HG02759 (cell line): ENCODE results near the gene KCNJ1.
A peak's percentile ranks its signal among the peaks of the same experiment; 100 is the strongest.

ENCODE experiments used
- ATAC-seq: cut with Tn5 transposase; IDR thresholded peaks from one replicate; pipeline ENCODE4 v1.9.1; 2021; ENCODE audit warnings: mild to moderate bottlenecking, moderate library complexity; ENCODE audit not compliant: unreplicated experiment

Gene KCNJ1

DNA sequence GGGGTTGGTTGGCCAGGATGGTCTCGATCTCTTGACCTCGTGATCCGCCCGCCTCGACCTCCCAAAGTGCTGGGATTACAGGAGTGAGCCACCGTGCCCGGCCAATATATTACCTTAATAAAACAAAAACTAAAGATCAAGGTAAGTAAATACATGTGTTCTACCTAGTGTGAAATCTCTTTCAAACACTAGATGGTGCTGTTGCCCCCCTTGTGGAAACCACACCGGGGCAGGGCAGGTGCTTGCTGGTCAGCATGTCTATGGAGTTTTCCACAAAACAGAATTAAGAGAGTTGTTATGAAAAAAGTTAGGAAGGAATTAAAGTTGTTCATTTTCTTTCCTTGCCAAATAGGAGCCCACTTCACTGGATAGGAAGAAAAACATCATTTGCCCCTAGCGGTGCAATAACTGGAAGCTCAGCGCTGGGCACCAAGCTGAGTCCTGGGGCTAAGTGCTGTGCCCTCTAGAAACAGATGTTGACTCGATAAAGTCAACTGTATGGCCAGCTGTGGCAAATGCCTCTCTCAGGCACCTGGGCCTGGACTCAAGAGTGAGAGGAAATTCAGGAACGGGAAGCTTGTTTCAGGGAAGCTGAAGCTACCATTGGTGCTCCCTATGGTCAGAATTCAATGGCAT lies 17.7 kb upstream of the KCNJ1 start:
- peak; percentile 94 for ATAC-seq

DNA sequence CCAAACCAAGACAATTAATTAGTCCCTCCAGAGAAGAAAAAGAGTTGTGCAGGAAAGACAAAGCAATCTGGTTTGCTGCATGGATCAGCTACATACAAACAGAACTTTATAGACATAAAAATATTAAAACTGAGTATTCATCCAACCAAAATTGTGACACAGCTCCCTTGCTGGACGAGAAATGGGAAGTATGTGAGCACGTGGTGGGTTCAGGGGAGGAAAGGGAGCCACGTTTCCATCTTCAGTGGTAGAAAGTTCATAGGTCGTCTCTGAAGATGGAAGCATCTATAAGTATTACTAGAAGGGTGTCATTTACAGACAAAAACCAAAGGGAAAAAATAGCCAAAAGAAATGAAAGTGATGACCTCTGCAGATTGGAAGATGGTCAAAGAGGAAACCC lies 17.0 kb upstream of the KCNJ1 start:
- no peak for ATAC-seq

DNA sequence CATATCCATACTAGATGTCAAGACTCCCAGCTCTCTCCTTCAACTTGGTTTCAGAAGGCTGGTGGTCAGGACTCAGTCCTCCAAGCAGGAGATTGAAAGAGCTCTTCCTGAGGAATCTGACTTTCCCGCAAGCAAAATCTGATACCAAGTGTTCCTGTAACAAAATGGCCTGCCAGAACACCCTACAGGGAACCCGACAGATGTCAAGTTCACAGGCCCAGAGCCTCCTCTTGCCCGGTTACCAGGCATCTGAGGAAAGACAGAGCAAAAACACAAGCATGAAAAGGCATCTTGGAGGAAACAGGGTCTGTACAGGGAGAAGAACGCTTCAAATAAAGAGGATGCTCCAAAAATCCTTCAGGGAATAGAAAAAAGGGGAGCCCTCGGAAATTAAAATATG lies 15.4 kb upstream of the KCNJ1 start:
- no peak for ATAC-seq

DNA sequence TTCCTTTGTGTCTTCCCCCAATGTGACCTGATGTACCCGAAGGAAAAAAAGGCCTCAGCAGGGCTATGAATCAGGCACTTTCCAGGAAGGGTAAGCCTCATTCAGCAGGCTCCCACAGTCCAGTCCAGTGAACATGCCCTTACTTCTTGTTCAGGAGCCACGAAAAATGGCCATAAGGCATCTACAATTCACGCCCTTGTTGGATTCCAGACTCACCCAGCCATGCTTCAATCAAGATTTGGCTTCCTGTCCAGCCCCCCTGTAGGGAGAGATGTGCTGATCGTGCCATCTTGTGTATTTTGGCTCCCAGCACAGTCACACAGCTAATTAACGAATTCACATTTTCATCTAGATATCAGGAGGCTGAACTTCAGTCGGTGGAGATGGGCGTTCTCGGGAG lies 14.1 kb upstream of the KCNJ1 start:
- no peak for ATAC-seq

DNA sequence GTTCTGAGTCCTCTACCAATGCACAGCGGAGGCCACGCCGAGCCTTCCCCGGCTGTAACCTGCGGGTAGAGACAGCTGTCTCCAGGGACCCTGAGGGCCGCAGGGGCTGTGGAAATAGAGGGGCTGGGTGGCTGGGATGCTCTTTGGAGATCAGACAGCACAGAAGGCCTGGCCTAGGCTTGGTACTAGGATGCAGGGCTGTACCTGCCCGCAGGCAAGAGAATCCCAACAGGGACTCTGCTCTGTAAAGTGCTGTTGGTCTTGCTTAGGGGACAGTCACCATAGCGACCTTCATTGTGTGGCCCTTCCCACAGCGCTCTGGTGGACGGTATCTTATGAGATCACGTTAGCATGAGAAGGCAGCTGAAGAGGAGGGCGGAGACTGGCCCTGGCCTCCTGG lies 12.7 kb upstream of the KCNJ1 start:
- ATAC-seq, result no peak

DNA sequence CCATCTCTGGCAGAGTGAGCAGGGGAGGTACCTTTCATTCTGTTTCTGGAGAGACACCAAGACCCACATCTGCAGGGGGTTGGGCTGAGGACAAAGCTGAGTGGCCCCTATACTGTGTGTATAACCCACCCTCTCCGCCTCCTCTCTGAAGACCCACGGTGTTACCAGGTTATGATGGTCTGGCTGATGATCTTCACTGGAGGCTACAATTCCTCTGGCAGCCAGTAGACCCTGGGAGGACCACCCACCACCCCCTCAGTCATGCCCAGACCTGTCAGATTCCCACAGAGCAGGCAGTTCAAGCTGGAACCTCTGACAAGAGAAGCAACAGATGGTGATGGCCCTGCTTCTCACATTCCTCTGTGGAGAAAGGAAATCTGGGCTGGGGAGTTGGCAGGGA lies 11.4 kb upstream of the KCNJ1 start:
- ATAC-seq, result no peak

DNA sequence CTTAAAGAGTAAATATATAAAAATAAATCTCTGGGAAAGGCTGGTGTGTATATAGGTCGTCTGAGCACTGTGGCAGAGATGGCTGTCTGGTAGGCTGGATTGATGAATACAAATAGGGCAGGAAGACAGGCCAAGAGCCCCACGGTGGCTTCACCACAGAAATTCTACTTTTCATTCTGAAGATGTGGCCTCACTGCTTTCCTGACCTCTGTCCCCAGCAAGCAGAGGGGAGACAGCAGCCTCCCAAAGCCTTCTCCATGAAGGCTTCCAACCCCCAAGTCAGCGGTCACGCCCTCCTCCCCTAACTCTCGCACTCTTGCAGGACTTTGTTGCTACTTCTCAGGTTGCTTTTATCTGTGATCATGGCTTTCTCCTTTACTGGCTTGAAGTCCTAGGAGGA lies 10.6 kb upstream of the KCNJ1 start:
- no peak for ATAC-seq

DNA sequence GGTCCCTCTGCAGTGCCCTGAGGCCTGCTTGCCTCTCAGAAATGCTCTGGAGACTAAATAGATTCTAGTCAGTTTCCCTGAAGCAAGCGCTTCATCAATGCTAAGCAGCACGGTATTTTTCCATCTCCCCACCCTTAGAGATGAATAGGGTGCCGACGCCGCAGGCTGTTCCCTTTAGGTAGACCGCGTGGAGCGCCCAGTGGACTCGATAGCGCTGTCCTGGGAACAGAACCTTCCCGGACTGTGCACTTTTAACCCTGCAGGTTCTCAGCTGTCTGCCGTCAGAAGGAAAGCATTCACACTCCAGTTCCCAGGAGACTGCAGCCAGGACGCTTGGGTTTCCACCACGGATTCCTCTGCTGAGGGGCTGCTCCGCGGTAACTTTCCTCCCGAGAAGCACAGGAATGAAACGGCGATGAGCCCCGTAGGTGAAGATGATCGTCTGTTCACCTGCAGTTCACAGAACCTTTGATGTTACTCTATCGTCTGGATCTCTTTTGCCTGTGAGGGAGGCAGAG lies 9.1 kb upstream of the KCNJ1 start:
- ATAC-seq, result no peak

DNA sequence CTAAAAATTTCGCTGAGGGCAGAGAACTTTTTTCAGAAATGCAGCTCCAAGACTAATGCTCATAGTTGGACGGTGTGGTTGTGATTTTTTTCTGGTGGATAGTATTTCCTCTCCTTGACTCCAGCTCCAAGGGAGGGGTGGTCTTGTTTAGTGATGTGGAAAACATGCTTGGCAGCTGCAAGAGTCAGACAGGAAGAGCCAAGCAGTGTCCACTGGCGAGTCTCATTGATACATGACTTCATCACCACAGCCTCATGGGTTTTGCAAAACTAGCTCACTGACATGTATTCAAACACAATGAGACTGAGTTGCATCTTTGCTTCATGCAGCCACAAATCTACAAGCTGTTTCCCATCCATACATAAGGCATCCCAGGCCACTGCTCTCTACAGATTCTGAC lies 7.3 kb upstream of the KCNJ1 start:
- ATAC-seq, result no peak

DNA sequence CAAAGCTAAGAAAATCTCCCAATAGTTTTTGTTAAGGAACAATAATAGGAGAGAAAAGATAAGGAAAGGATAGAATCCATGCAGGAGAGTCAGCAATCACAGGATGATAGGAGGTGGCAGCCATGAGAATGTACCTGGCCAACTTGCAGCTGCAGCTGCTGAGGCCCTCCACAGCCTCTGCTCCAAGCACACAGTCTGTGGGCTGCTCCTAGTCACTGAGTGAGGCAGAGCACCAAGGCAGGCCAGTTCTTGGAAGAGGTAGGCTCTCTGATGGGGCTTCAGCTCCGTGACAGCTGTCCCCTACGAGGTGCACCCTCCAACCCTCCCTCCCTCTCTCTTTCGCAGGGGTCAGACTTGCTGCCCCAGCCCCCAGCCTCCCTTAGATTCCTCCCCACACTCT lies 5.5 kb upstream of the KCNJ1 start:
- ATAC-seq, result no peak

DNA sequence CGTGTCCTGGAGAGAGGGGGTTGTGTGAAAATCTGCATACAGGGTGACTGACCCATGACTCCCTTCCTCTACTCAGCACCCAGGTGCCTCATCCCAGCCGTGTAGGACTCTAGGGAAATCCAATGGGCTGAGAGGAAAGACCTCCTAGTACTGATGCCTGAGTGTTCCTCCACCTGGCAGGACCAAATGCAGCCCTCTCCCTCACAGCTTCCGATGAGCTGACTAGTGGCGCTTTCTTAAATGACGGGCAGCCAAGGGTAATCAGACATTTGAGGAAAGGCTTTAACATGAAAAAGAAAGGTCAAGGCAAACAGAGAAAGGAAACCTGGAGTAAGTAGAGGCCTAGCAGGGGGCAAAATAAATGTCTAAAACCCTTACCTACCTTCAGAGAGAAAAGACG lies 5.0 kb upstream of the KCNJ1 start:
- no peak for ATAC-seq

DNA sequence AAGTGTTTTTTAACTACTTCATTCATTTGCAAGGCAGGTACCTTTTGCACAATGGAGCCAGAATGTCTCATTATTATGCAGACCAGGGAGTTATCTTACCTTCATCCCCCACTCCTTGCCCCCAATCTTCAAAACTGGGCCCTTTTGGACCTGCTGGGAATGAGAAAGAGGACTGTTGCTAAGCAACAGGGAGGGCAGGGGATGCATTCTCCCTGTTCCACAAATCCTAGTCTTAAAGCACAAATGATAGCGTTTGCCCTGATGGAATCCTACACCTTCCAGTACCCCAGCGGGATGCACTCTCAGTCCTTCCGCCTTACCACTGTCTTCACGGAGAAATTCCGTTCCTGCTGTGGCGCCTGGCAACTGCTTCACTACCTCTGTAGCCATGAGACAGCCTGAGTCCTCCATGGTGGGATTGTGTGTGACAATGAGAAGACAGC lies 4.1 kb upstream of the KCNJ1 start:
- ATAC-seq, result no peak

DNA sequence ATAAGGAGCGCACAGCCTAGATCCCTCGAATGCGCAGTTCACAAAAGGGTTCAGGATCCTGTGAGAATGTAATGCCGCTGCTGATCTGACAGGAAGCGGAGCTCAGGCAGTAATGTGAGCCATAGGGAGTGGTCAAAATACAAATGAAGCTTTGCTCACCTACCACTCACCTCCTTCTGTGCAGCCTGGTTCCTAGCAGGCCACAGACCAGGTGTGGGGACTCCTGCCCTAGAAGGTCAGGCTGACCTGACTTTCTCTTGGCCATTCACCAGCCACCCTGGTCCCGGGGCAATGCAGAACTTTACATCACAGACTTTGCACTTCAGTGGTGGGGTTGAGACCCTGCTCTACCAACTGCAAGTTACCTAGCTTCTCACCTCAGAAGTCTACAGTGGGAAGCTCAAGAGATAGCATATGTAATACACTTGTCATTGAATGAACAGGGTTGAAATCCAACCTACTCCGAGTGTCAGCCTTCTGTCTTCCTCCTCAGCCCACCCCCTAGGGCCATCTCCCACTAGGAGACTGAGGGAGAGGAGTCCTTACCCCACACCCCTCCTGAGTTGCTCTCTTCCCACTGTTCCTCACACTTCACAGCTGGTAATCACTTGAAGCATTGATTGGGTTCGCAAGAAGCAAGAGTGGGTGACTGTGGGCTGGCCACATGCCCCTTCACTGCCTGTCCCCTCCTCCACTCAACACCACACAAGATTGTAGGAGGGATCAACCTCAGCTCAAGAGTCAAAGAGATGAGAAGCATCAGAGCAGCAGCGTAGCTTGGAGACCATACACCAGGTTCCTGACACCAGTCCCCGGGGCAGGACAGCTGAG lies 2.0 kb upstream of the KCNJ1 start:
- no peak for ATAC-seq

DNA sequence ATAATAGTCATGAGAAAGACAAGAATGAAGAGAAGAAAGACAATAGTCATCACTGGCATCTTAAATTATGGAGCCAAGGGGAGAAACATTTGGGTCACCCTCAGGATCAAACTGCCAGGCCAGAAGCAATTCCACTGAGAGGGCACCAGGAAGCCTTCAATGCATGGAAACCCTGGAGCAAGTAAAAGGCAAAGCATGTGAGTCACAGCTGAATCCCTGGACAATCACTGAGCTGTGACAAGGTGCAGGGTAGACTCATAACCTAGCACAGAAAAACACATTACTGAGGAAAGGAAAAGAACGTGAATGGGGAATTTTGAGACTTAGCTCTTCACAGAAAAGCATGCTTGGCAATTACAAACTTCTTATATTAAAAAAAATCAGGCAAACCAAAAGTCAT lies 1.6 kb downstream of the KCNJ1 start:
- no peak for ATAC-seq

DNA sequence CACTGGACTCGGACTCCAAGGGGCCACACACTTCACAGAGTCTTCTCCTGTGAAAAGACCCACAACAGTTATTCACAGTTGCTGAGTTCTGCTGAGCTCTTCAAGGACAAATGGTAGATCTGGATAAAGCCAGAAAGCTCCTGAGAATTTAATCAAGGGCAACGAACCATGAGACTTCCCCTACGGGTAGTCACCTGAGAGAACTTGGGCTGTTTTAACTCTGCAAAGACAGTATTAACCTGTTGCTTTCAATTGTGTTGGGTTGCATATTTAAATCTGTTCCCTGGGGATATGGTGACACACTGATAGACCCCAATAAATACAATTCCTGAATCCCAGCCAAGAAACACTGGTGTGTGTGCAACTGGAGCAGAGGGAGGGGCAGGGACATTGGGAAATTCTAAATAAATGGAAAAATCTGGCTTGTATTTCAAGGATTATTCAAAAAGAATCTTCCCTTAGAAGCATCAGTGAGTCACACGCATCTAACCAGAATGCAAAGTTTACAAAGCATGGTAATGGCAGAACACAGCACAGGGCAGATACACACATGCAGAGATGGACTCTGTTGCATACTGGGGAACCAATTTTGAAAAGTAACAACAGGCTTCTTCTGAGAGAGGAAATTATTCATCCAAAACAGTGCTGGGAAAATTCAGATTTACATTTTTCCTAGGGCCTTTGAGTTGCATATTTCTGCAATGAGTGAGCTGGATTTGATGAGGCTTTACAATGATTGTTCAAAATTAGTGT lies 4.0 kb downstream of the KCNJ1 start:
- no peak for ATAC-seq

DNA sequence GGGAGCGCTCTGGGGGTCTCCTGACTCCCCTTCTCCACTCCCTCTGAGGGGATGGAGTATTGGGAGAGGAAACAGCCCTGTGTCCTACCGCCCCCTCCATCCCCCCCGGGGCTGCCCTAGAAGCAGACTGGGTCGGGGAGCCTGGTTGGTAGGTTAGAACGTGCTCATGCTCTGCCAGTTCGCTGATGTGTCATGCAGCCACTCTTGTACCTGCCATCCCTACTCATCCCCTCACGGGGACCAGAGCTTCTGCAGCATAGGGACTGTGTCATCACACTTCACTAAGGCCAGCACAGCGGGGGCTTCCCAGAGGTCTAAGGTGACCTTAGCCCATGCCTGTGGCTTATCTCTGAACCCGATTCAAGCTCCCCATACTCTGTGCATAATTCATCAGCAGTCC lies 4.7 kb downstream of the KCNJ1 start:
- ATAC-seq, result no peak

DNA sequence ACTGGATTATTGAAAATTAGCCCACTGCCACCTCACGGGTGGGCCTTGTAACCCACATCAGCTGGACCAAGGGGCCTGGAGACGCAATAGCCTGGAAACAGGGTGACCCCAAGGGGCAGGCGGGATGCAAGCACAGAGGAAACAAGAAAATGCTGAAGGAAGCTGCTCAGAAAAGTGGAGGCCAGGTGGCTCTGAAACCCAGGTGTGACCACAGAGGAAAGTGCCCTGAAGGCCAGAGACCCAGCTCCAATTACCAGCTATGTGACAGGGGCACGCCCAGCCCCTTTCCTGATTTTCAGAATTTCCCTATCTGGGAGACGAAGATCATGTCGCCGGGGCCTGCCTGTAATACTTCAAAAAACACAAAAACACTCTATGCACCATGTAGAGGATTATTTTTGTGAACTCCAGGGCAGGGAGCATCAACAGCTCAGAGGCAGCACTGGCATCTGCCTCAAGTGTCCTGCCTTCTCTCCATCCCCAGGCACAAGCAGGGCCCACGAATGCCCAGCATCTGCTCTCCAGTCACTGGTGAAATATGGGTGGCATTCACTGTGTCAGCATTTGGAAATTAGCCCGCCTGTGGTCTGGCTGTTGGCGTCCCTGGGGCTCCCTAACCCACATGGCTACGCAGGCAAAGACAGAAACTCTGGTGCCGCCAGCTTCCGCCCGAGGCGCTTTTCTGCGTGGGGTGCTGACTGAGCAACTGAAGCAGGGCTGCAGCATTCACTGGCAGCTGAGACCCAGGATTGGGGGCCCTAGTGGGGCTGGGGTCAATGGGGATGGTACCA lies 6.3 kb downstream of the KCNJ1 start:
- no peak for ATAC-seq

DNA sequence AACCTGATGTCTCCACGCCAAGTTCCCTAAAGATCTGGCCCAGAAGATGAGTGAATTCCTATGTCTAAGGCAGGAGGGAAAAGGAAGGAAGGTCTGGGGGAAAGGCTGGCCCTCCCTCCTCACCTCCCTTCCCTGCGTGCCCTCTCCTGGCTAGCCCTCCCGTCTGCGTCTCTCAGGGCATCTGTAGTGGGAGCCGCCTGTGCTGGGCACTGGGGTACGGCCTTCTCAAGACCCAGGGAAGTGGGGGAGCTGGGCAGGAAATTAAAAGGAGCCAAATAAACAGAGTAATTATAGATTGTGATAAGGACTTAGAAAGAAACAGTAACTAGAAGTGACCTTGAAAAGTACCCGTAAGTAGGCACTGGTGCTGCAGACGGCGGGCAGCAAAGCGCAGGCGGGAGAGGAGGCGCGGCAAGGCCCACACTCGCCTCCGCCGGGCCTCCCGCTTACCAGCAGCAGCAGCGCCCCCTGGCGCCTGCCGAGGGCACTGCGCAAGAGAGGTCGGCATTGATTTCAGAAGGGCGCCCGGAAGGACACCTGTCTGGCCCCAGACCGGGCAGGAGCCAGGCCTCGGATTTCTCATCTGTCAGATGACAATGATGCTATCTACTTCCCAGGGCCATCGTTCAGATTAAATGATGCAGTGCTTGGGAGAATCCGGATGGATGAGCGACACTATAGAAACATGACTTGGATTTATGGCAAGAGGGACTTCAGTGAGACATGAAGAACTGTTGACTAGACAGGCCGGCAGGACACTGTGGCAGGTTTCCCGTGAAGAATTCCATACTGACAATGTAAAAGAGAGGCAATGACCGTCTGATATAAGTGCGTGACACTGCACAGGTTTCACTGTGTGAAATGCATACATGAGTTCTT lies 7.3 kb downstream of the KCNJ1 start:
- ATAC-seq, result peak; percentile 95

DNA sequence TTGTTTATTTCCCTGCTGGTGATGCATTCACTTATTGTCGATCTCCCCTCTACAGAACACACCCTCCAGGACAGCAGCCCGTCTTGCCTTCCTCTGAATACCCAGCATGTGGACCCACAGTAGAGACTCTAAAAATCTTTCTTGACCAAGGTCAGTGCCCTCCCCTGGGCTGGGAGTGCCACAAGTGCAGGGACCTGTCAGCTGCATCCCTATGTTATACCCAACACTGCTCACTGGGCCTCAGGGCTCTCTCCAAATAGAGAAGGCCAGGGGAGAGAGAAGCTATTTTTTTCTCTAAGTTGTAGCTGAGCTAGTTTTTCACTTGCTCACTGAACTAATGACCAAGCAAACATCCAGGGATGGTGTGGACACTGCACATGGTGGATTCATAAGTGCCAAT lies 9.8 kb downstream of the KCNJ1 start:
- no peak for ATAC-seq

DNA sequence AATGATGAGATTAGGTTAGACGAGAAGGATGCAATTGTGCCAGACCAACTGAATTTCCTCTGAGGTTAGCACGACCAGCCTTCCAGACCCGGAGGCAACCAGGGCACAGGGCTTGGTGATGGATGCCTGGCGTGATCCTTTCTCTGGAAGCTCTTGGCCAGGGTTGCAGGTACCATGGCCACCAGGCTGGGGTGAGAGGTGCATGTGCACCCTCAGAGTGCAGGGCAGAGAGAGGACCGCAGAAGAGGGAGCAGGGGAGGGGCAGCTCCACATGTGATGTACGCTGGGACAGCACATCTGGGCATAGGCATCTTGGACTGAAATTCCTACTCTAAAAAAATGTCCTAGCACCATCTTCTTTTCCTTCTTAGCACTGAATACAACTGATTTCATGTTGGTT lies 10.9 kb downstream of the KCNJ1 start:
- ATAC-seq, result no peak
